HG02678 (cell line): ENCODE results near the gene CPM.

ENCODE experiments used
- ATAC-seq: cut with Tn5 transposase; IDR thresholded peaks from one replicate; pipeline ENCODE4 v1.9.1; 2021; ENCODE audit warnings: mild to moderate bottlenecking, moderate library complexity; ENCODE audit not compliant: unreplicated experiment

CPM gene

GRCh38 chr12:68880660-68881325, 52.2 kb downstream of the CPM start:
- ATAC-seq = no peak

- ATAC-seq = no peak
These were observed 54.1 kb downstream of the CPM start for GRCh38 chr12:68878846-68879245.

- ATAC-seq = no peak
These were observed 54.7 kb downstream of the CPM start for GRCh38 chr12:68878283-68878682.

- no peak for ATAC-seq
These were observed 55.4 kb downstream of the CPM start for GRCh38 chr12:68877583-68877982.

GRCh38 chr12:68876461-68876860, 56.5 kb downstream of the CPM start:
- ATAC-seq = no peak

- ATAC-seq = no peak
These were observed 59.7 kb downstream of the CPM start for GRCh38 chr12:68873316-68873715.

- ATAC-seq = no peak
These were observed 61.0 kb downstream of the CPM start for GRCh38 chr12:68871921-68872320.

GRCh38 chr12:68871396-68871795, 61.6 kb downstream of the CPM start:
- ATAC-seq = no peak

- ATAC-seq = no peak
These were observed 62.5 kb downstream of the CPM start for GRCh38 chr12:68870443-68870842.

- no peak for ATAC-seq
These were observed 63.0 kb downstream of the CPM start for GRCh38 chr12:68870011-68870410.

- ATAC-seq = no peak
These were observed 64.8 kb downstream of the CPM start for GRCh38 chr12:68868043-68868790.

- no peak for ATAC-seq
These were observed 65.4 kb downstream of the CPM start for GRCh38 chr12:68867606-68868005.

GRCh38 chr12:68866950-68867349, 66.0 kb downstream of the CPM start:
- no peak for ATAC-seq

GRCh38 chr12:68865399-68866164, 67.4 kb downstream of the CPM start:
- no peak for ATAC-seq

- ATAC-seq = no peak
These were observed 68.4 kb downstream of the CPM start for GRCh38 chr12:68864604-68865003.

GRCh38 chr12:68863886-68864454, 69.0 kb downstream of the CPM start:
- peak; percentile 71 for ATAC-seq

- ATAC-seq = no peak
These were observed 69.7 kb downstream of the CPM start for GRCh38 chr12:68863109-68863770.

GRCh38 chr12:68861890-68862289, 71.1 kb downstream of the CPM start:
- no peak for ATAC-seq

- no peak for ATAC-seq
These were observed 76.5 kb downstream of the CPM start for GRCh38 chr12:68856510-68856909.

- no peak for ATAC-seq
These were observed 77.2 kb downstream of the CPM start for GRCh38 chr12:68855771-68856170.

- ATAC-seq = no peak
These were observed 77.9 kb downstream of the CPM start for GRCh38 chr12:68855111-68855510.
